ENCODE data around the gene ZNF417. TPM values are rescaled to one million over a fixed set of nuclear protein-coding genes. Genes with fewer than 3 reads are reported as not detected.

ZNF417 gene
- total and polyA plus RNA-seq, 2 of the 13 experiments (the other 11 are each of a cell fraction or from before 2014, with no cell fraction given), result 2.9 to 13.7 TPM

- TF ChIP-seq GZF1 (CRISPR knock-in tag; IDR thresholded peaks at IDR 0.05) (no peak), SRSF9 (IDR thresholded peaks at IDR 0.05; ENCODE audit: borderline replicate concordance, insufficient read depth, low read depth, low read length, poor library complexity, severe bottlenecking) (no peak), PTBP1 (IDR thresholded peaks at IDR 0.05; ENCODE audit: low read depth, low read length, poor library complexity, severe bottlenecking) (no peak), ZFAT (CRISPR knock-in tag; conservative IDR thresholded peaks at IDR 0.05) (no peak), KAT7 (CRISPR knock-in tag; IDR thresholded peaks at IDR 0.05; ENCODE audit: borderline replicate concordance) (peak; percentile 64; the same call in 1 of the 2 replicates), ZBTB40 (IDR thresholded peaks at IDR 0.05) (peak; percentile 42; the same call in 1 of the 2 replicates), ZBTB40 (CRISPR knock-in tag; IDR thresholded peaks at IDR 0.05) (peak; percentile 52), HMG20B (CRISPR knock-in tag; conservative IDR thresholded peaks at IDR 0.05) (no peak), U2AF2 (IDR thresholded peaks at IDR 0.05; ENCODE audit: low read depth, low read length) (no peak), ZNF34 (CRISPR knock-in tag; IDR thresholded peaks at IDR 0.05; ENCODE audit: borderline replicate concordance) (0 out of 2 replicates have a peak, but pooled peaks have one; percentile 54), ASH2L (IDR thresholded peaks at IDR 0.05; ENCODE audit: insufficient read length, low read depth, low read length) (peak; percentile 65), ZNF232 (CRISPR knock-in tag; IDR thresholded peaks at IDR 0.05; ENCODE audit: borderline replicate concordance) (0 out of 2 replicates have a peak, but pooled peaks have one; percentile 34), ZFP1 (CRISPR knock-in tag; IDR thresholded peaks at IDR 0.05) (no peak), ZBTB49 (CRISPR knock-in tag; IDR thresholded peaks at IDR 0.05; ENCODE audit: borderline replicate concordance) (no peak), ARNT2 (CRISPR knock-in tag; IDR thresholded peaks at IDR 0.05; ENCODE audit: low read depth) (peak; percentile 37; the same call in 1 of the 2 replicates)
Measured at GRCh38 chr19:57947419-57948134, 31.2 kb upstream of the ZNF417 start, which contains the start of gene ZNF256 (continued).

Measured in HepG2 (cell line).